ENCODE results near the gene LGALS3BP. TPM values are rescaled to one million over a fixed set of nuclear protein-coding genes. Genes with fewer than 3 reads are reported as not detected.
A peak's percentile ranks its signal among the peaks of the same experiment; 100 is the strongest.

The LGALS3BP gene
- total RNA-seq, 1 donor from 2014 or later: 136 TPM

DNA sequence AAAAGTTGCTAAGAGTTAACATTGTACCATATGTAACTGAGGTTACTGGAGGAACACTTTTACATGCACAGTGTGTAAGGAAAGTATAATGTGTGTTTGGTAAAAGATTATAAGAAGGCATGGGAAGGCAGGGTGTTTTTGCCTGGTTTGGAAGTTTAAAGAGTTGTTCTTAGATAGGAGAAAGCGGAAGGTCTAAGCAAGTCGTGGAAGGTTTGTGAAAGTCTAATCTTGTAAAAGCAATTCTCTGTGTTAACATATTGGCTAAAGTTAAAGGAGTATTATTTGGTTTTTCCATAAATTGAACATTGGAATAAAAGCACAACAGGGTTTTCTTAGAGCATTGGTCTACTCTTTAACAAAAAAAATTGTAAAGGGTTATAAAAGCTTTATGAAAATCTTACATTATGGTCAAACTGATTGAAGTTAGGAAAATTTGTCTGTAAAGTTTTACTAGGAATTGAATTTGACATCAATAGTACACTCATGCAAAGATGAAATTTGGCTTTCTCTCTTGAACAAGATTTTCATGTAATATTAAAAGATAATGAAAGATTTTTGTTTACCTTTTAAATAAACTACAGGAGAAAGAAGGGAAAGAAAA is 34.5 kb upstream of the LGALS3BP start:
- DNase-seq: no peak

DNA sequence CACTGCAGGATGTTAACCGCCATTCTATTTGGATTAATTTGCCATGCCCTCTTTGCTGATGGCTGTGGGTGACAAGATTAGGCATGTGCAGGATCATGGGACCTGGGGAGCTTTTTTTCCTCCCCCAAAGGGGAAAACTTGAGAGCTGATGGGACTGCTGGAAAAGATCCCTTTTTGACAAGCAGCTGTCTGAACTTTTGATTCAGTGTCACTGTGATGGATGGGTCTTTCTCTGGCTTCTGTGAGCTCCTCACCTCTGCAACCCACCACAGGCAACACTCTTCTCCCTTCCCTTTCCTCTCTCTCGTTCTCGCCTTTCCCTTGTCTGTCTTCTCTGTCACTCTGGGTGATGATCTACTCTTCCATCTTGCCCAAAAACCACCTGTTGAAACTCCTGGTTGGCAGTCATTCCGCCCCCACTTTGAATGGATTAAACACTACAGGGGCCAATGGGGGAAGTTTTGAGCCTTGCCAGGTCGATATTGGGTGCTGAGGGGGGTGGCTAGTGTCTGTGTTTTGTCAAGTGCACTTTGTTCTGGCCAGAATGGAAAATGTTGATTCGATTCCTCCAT is 32.9 kb upstream of the LGALS3BP start:
- DNase-seq: no peak

DNA sequence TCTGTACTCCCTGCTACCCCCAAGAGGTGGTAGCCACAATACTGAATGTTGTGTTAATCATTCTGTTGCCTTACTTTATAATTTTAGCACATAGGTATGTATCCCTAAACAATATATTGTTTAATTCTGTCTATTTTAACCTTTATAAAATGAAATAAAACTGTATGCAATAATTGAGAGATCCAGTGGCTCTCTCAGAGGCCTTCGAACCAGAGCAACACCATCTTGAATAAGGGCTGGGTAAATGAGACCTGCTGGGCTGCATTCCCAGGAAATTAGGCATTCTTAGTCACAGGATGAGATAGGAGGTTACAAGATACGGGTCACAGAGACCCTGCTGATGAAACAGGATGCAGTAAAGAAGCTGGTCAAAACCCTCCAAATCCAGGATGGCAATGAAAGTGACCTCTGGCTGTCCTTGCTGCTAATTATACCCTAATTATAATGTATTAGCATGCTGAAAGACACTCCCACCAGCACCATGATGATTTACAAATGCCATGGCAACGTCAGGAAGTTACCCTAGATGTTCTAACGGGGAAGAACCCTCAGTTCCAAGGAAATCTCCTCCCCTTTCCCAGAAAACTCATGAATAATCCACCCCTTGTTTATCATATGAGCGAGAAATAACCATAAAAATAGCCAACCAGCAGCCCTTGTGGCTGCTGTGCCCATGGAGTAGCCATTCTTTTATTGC is 31.9 kb upstream of the LGALS3BP start:
- DNase-seq: no peak

GRCh38 chr17:79010304-79010646 is 30.6 kb upstream of the LGALS3BP start:
- no peak for DNase-seq

- DNase-seq: peak; percentile 95
Measured at GRCh38 chr17:79009397-79010303, 29.9 kb upstream of the LGALS3BP start, which contains the start of gene CANT1. CANT1 (minus strand) TSS chr17:79009764; CDS start chr17:78997622, 12,142 bp downstream.

DNA sequence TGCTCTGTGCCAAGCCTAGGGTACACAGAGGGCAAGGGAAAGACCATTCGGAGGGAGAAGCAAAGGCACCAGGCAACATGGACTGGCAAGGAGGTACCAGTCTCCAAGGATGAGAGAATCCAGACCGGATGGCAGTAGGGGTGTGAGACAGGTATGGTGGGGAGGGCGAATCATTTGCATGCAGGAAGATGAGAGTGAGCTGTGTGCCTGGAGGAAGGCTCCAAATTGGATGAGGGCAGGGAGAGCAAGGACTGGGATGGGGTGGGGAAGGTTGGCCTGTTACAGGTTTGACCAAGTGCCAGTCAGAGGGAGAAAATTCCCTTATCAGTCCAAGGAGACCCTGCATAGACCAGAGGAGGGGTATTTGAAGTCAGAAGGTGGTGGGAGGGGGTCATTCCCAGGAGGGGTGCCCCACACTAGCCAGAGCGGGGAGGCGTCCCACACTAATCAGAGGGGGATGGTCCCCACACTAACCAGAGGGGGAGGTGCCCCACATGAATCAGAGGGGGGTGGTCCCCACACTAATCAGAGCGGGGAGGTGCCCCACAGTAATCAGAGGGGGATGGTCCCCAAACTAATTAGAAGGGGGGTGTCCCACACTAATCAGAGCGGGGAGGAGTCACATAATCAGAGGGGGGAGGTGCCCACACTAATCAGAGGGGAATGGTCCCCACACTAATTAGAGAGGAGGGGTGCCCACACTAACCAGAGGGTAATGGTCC is 29.1 kb upstream of the LGALS3BP start:
- no peak for DNase-seq

- DNase-seq: no peak
Measured at GRCh38 chr17:79007504-79008381, 28.0 kb upstream of the LGALS3BP start.

DNA sequence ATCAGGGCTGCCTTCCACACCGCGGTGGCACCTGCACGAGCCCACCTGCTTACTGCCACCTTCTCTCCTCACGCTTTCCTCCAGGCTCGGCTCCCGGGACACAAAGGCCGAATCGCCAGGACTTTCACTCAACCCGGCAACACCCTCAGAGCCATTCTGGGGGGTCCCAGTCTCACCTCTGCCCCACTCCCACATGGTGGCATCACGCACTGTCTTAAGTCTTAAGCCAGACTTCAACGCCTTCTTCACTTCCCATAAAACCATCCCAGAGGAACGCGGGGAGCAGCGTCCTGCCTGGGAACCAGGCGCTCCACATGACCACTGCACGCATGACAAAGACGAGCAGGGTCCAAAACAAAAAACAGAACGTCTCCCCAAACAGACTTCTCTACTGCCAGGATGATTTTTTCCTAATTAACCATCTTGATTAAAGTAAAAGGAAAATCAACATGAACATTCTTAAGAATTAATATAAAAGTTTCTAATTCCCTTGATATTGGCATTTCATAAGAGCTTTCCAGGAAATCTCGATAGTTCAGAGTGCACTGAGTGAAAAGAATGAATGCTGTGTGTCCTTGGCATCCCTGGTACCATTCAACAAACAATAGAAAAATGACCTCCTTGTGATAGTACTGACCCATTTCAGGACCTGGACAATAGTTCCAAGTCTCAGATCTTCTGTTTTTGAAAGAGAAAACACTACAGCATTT is 27.2 kb upstream of the LGALS3BP start:
- no peak for DNase-seq

DNA sequence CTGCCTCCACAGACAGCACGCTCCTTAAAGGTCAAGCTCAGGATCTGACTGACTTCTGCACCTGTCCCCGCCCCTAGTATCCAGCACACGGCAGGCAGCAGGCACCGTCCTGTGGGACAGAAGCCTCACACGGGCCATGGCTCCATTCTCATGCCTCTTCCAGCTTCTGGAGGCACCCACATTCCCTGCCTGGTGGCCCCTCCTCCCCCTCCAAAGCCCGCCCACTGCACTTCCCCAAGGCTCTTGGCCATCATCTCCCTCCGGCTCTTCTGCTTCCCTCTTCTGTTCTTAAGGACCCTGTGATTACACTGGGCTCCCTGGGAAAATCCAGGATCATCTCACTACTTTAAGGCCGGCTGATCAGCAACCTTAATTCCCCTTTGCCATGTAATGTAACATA is 26.3 kb upstream of the LGALS3BP start:
- DNase-seq: no peak

- DNase-seq: no peak
Measured at GRCh38 chr17:79005063-79005861, 25.5 kb upstream of the LGALS3BP start.

- DNase-seq: no peak
Measured at GRCh38 chr17:79003661-79004411, 24.1 kb upstream of the LGALS3BP start.

DNA sequence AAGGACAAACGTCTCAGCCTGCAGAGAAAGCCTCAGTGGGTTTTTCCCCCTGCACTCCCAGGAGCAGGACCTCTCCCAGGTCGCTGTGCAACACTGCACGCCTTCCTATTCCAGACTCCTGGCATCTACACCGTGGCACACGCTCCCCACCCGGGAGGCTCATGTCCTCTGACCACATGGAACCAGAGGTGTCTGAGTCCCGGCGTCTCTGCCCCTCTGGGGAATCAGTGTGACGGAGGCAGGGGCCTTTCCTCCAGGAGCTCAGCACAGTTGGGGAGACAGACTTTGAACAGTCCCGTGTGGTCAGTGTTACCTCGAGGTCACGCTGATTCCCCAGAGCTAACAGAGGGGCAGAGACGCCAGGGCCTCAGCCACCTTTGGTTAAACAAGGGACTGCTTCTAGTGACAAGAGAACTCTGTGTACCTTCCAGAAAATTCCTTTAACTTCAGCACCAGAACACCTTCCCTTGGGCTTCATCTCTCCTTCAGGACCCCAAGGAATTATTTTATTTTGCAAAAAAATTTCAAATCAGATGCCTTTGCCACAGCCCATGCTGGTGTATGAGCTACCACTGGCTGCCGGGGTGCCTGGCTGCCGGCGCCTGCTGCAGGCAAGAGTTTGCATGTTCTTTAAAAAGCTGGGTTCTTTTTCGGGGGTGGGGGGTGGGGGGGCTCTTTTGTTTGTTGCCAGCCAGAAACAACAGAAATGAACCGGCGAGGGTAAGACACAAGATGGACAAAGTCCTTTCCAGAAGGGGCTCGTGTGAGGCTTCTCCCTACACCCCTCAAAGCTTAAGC is 23.3 kb upstream of the LGALS3BP start:
- DNase-seq: no peak

- DNase-seq: no peak
Measured at GRCh38 chr17:79002291-79002690, 22.6 kb upstream of the LGALS3BP start.

DNA sequence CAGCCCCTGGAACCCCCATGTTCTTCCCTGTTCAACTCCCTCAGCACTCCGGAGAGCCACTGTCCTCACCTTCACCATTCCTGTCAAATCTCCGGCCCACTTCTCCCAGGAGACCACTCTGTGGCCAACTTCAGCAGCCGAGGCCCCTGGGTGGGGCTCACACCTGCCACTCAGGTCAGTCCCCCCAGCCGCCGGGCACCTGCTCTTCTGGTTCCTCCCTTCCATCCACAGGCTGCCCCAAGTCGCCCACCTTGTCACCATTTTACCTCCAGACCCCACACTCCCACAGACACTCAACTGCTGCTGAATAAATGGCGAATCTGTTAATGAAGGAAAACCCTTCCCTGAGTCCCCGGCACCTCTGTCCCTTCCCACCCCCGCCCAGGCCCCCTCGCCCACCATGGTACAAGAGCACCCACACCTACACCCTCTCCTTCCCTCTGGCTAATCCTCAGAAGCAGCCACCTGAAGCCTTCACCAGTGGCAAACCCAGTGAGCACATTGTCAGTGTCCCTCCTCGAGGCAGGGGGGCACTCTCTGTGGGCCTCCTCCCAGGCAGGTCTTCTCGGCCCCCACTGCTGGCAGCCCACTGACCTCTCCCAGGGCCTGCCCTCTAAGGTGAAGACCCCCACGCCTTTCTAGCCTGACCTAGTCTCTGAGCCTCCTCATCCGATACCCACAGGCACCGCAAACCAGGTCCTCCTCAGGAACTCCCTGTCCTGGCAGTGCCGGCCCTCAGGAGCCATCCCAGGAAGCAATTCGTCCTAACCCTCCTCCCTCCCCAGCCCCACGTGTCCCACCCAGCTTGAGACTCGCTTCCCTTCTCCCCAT is 21.7 kb upstream of the LGALS3BP start:
- no peak for DNase-seq

DNA sequence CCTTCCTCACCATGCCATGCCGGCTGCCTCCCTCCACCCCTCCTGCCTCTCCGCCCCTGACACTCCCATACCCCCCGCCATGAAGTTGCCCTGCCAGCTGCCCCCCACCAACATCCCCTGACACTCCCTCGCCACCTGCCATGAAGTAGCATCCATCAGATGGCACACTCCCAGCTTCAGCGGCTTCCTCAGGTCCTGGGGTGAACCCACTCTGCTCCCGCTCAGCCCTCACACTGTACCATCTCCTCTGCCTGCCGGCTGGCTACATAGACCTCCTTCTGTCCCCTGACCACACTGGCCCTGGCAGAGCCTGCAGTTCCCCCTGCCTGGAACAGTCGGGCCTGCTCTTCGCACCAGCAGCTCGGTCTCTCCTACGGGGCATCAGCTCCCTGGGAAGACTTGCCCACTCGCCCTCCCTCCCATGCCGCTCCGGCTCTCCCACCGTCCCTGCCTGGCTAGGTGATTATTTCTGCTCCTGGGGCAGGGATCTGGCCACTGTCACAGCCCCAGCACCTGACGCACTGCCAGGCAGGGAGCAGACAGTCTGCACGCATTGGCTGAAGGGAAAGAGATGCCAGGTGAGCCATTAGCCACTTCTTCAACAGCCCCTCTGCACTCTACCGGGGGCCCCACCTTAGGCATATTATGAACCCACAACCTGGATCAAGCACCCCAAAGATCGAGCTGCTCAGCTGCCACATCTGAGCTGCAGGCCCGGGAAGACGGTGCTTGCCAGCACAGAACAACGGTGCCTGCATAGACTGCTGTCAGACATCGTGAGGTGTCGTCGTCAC is 20.9 kb upstream of the LGALS3BP start:
- DNase-seq: no peak

- DNase-seq: no peak
Measured at GRCh38 chr17:78999947-79000395, 20.2 kb upstream of the LGALS3BP start.
